BJ (cell line): ENCODE data around the gene HLA-DMA. TPM values are rescaled to one million over a fixed set of nuclear protein-coding genes. Genes with fewer than 3 reads are reported as not detected.

Source experiments
- CTCF ChIA-PET: fragments of 350-600 bp; formaldehyde crosslinking; extraction: SDS; loops from one replicate; lab custom pipeline; 2021; ENCODE audit warnings: antibody characterized with exemption, inconsistent platforms; lab: Yijun Ruan, JAX
- POLR2A ChIA-PET: fragments of 300-600 bp; sonication (Branson Sonifier 250); formaldehyde crosslinking; extraction: SDS; loops from one replicate; lab custom pipeline; 2021; ENCODE audit warnings: antibody characterized with exemption; lab: Charles Lee
- DNase-seq: peaks from one replicate; pipeline ENCODE4 v3.0.0-alpha.2; 2011; ENCODE audit warnings: low read depth
- H3K27me3 ChIP-seq: 2 replicates; pipeline ENCODE4 v1.6.0; 2011; ENCODE audit warnings: low read length; ENCODE audit not compliant: control insufficient read depth, insufficient read depth
- H3K36me3 ChIP-seq: 2 replicates; pipeline ENCODE4 v1.5.1; 2011; ENCODE audit warnings: low read length; ENCODE audit not compliant: control insufficient read depth, insufficient read depth
- H3K4me3 ChIP-seq: 2 replicates; pipeline ENCODE4 v1.5.1; 2011; ENCODE audit warnings: low read depth, mild to moderate bottlenecking, control low read depth, low read length
- CTCF ChIP-seq: IDR thresholded peaks from 2 replicates; pipeline ENCODE4 v1.5.1; 2011; ENCODE audit warnings: low read depth, mild to moderate bottlenecking, control low read depth, inconsistent platforms, low read length, moderate library complexity; ENCODE audit not compliant: insufficient read depth
- polyA plus RNA-seq: library from polyadenylated mRNA; depleted of rRNA; stranded (reverse); fragments of >200 nt; gene quantifications from 2 replicates; pipeline ENCODE4 v1.2.3, GENCODE V29; 2011

The HLA-DMA gene
- polyA plus RNA-seq, 1 experiment: 3.5 TPM

- CTCF ChIA-PET: interaction anchor here (0.5 to 4.4 kb wide), 11 partner anchors 9 to 270 kb away, joined by 3 to 42 read pairs (median 5); partner anchors contain the start of genes HLA-DMA and TAP2
- Histone ChIP-seq H3K36me3 (peaks cover 26% of the 10 kb centered on the region), H3K4me3 (peak overlapping the region; percentile 94), H3K27me3 (no peaks in the 10 kb centered on the region)
- TF ChIP-seq CTCF: no peak
- POLR2A ChIA-PET: interaction anchor here (0.6 to 2.2 kb wide), 15 partner anchors 9 to 841 kb away, joined by 3 to 21 read pairs (median 5); partner anchors contain the start of genes FKBPL, HLA-DMA, HSD17B8 and TAP2
- DNase-seq: peak; percentile 99
Observed at GRCh38 chr6:32971581-32972352, 18.9 kb upstream of the HLA-DMA start.

- TF ChIP-seq CTCF: no peak
- DNase-seq: no peak
- Histone ChIP-seq H3K27me3 (no peaks in the 10 kb centered on the region), H3K4me3 (peak overlapping the region; percentile 74), H3K36me3 (peaks cover 20% of the 10 kb centered on the region)
- ChIA-PET POLR2A (interaction anchor here (0.7 to 2.2 kb wide), 14 partner anchors 9 to 841 kb away, joined by 3 to 21 read pairs (median 5); partner anchors contain the start of genes FKBPL, HLA-DMA, HSD17B8 and PSMB9), CTCF (interaction anchor here (0.5 to 4.4 kb wide), 10 partner anchors 9 to 271 kb away, joined by 3 to 42 read pairs (median 5); partner anchors contain the start of genes HLA-DMA and TAP2)
Observed at GRCh38 chr6:32971242-32971580, 18.3 kb upstream of the HLA-DMA start.

GRCh38 chr6:32970413-32971241 is 17.7 kb upstream of the HLA-DMA start:
- Histone ChIP-seq H3K27me3 (no peaks in the 10 kb centered on the region), H3K36me3 (peaks cover 17% of the 10 kb centered on the region), H3K4me3 (peak overlapping the region; percentile 74)
- no peak for DNase-seq
- ChIA-PET CTCF (interaction anchor here (0.9 to 4.4 kb wide), 6 partner anchors 14 to 132 kb away, joined by 3 to 42 read pairs (median 8); partner anchors contain the start of genes HLA-DMA and TAP2), POLR2A (interaction anchor here (1.5 to 2.0 kb wide), 3 partner anchors 13 to 117 kb away, joined by 8 to 21 read pairs (median 17); partner anchors contain the start of genes PSMB9 and TAP1)
- no peak; the same call in 1 of the 2 replicates for TF ChIP-seq CTCF

- TF ChIP-seq CTCF: peak; percentile 15; the same call in 1 of the 2 replicates
- peak overlapping the region; percentile 74 for H3K4me3 ChIP-seq
- peak; percentile 77 for DNase-seq
- ChIA-PET POLR2A (interaction anchor here (0.6 to 1.6 kb wide), 2 partner anchors 116 to 238 kb away, joined by 8 to 20 read pairs; partner anchors contain the start of genes PSMB9, RING1 and TAP1), CTCF (interaction anchor here (0.6 to 4.7 kb wide), 6 partner anchors 14 to 1721 kb away, joined by 3 to 61 read pairs (median 6); partner anchors contain the start of genes HLA-DMA and TAP2)
- no peaks in the 10 kb centered on the region for H3K27me3 ChIP-seq
- H3K36me3 ChIP-seq: peaks cover 16% of the 10 kb centered on the region
Observed at GRCh38 chr6:32969685-32970412, 17.0 kb upstream of the HLA-DMA start.
